H1 (cell line): ENCODE data around the gene BIN1. TPM values are rescaled to one million over a fixed set of nuclear protein-coding genes. Genes with fewer than 3 reads are reported as not detected.

Experiments used
- CTCF ChIA-PET: fragments of 300-600 bp; sonication (Branson Sonifier 250); formaldehyde crosslinking; loops from one replicate; lab custom pipeline; 2021; ENCODE audit not compliant: partially characterized antibody; lab: Charles Lee
- POLR2A ChIA-PET: fragments of 300-600 bp; sonication (Branson Sonifier 250); formaldehyde crosslinking; loops from one replicate; lab custom pipeline; 2021; ENCODE audit warnings: inconsistent platforms; ENCODE audit not compliant: partially characterized antibody; lab: Charles Lee
- DNase-seq, 2 experiments: peaks; one replicate each; pipeline versions ENCODE4 v3.0.0 to v3.0.0-alpha.2; 2010 to 2022; ENCODE audit warnings: low spot score in 2 of 2, low read depth in 1 of 2, mixed read lengths in 1 of 2
- FAIRE-seq: peaks from 2 replicates; lab custom pipeline; 2011; peaks lifted over from hg19 to GRCh38; lab: Jason Lieb, UNC
- H2AFZ ChIP-seq: 2 replicates; pipeline ENCODE4 v1.8.1; 2012; ENCODE audit warnings: low read length, inconsistent platforms
- H2AK5ac ChIP-seq: 2 replicates; pipeline ENCODE4 v1.6.1; 2013; ENCODE audit warnings: low read depth, low read length
- H2BK120ac ChIP-seq: replicated peaks from 2 replicates; pipeline ENCODE3; 2013; ENCODE audit warnings: low read depth, low read length, inconsistent platforms
- H2BK12ac ChIP-seq: 2 replicates; pipeline ENCODE4 v1.6.1; 2013; ENCODE audit warnings: low read depth, low read length
- H2BK15ac ChIP-seq: 2 replicates; pipeline ENCODE4 v1.6.1; 2013; ENCODE audit warnings: low read length
- H2BK20ac ChIP-seq: 2 replicates; pipeline ENCODE4 v1.6.1; 2013; ENCODE audit warnings: low read length
- H2BK5ac ChIP-seq: 2 replicates; pipeline ENCODE4 v1.6.1; 2013; ENCODE audit warnings: low read depth, low read length
- H3K14ac ChIP-seq: 2 replicates; pipeline ENCODE4 v1.6.1; 2013; ENCODE audit warnings: inconsistent platforms; ENCODE audit not compliant: insufficient read length
- H3K18ac ChIP-seq: 2 replicates; pipeline ENCODE4 v1.6.1; 2013; ENCODE audit warnings: low read length; ENCODE audit errors: extremely low read depth
- H3K23ac ChIP-seq: 2 replicates; pipeline ENCODE4 v1.6.1; 2013; ENCODE audit warnings: inconsistent platforms; ENCODE audit not compliant: insufficient read length
- H3K23me2 ChIP-seq: 2 replicates; pipeline ENCODE4 v1.6.1; 2013; ENCODE audit warnings: low read depth, low read length
- H3K27ac ChIP-seq: 2 replicates; pipeline ENCODE4 v1.6.1; 2011; ENCODE audit warnings: low read depth, low read length, inconsistent platforms
- H3K27me3 ChIP-seq, 4 experiments: replicated peaks in 1 of 4; 1 replicate in 1 of 4; 2 replicates in 3 of 4; pipeline versions ENCODE4 v1.6.1 to v1.8.1; 2011 to 2013; ENCODE audit warnings: low read length in 3 of 4, mild to moderate bottlenecking in 3 of 4, inconsistent platforms in 2 of 4, mixed read lengths in 2 of 4, moderate library complexity in 1 of 4; ENCODE audit not compliant: control insufficient read depth in 3 of 4, insufficient read depth in 3 of 4; ENCODE audit errors: extremely low read depth in 1 of 4
- H3K36me3 ChIP-seq, 4 experiments: 2 replicates each; pipeline versions ENCODE4 v1.6.1 to v1.8.1; 2011 to 2013; ENCODE audit warnings: mild to moderate bottlenecking in 4 of 4, low read length in 3 of 4, moderate library complexity in 2 of 4, control low read depth in 1 of 4, inconsistent platforms in 1 of 4; ENCODE audit not compliant: insufficient read depth in 4 of 4, control insufficient read depth in 2 of 4
- H3K4ac ChIP-seq: replicated peaks from 2 replicates; pipeline ENCODE3; 2013; ENCODE audit warnings: low read length, low read depth, mixed read lengths, inconsistent platforms; ENCODE audit not compliant: insufficient read length
- H3K4me1 ChIP-seq, 4 experiments: replicated peaks in 1 of 4; 1 replicate in 1 of 4; 2 replicates in 3 of 4; pipeline versions ENCODE4 v1.6.1 to v1.8.1; 2011 to 2013; ENCODE audit warnings: low read length in 3 of 4, inconsistent platforms in 2 of 4, mixed read lengths in 1 of 4; ENCODE audit not compliant: insufficient read depth in 4 of 4, control insufficient read depth in 3 of 4
- H3K4me2 ChIP-seq, 2 experiments: 2 replicates each; pipeline versions ENCODE4 v1.6.1 to v1.8.1; 2011 to 2013; ENCODE audit warnings: low read depth in 2 of 2, low read length in 2 of 2, control low read depth in 1 of 2, inconsistent platforms in 1 of 2, mild to moderate bottlenecking in 1 of 2; ENCODE audit not compliant: insufficient read depth in 1 of 2
- H3K4me3 ChIP-seq, 4 experiments: fragments of 200-600, 300-600 bp in 1 of 4; sonication (generic), shearing (Covaris generic), sonication (Bioruptor Twin) in 1 of 4; 2 replicates each; pipeline versions ENCODE4 v1.5.1 to v1.8.1; 2011 to 2016; ENCODE audit warnings: low read length in 4 of 4, low read depth in 3 of 4, control low read depth in 2 of 4, inconsistent platforms in 2 of 4, mild to moderate bottlenecking in 2 of 4, mixed read lengths in 1 of 4, moderate library complexity in 1 of 4; ENCODE audit not compliant: insufficient read depth in 2 of 4; ENCODE audit errors: extremely low read depth in 1 of 4
- H3K56ac ChIP-seq: replicated peaks from 2 replicates; pipeline ENCODE3; 2013; ENCODE audit warnings: low read depth, mild to moderate bottlenecking, mixed read lengths, low read length, inconsistent platforms; ENCODE audit not compliant: insufficient read length
- H3K79me1 ChIP-seq: 2 replicates; pipeline ENCODE4 v1.6.1; 2013; ENCODE audit warnings: low read depth, low read length, control low read depth
- H3K79me2 ChIP-seq, 2 experiments: 2 replicates each; pipeline versions ENCODE4 v1.6.1 to v1.8.1; 2012 to 2013; ENCODE audit warnings: low read length in 2 of 2, mild to moderate bottlenecking in 2 of 2, inconsistent platforms in 1 of 2; ENCODE audit not compliant: insufficient read depth in 2 of 2, control insufficient read depth in 1 of 2
- H3K9ac ChIP-seq, 4 experiments: replicated peaks in 1 of 4; 1 replicate in 1 of 4; 2 replicates in 3 of 4; pipeline versions ENCODE4 v1.6.1 to v1.8.1; 2011 to 2013; ENCODE audit warnings: low read depth in 3 of 4, low read length in 3 of 4, control low read depth in 2 of 4, mild to moderate bottlenecking in 2 of 4, moderate library complexity in 2 of 4, inconsistent platforms in 1 of 4; ENCODE audit errors: extremely low read depth in 1 of 4
- H3K9me3 ChIP-seq, 2 experiments: 2 replicates each; pipeline versions ENCODE4 v1.6.1 to v1.8.1; 2012 to 2013; ENCODE audit warnings: mild to moderate bottlenecking in 2 of 2, moderate library complexity in 2 of 2, control low read depth in 1 of 2, inconsistent platforms in 1 of 2, low read depth in 1 of 2, low read length in 1 of 2, mixed read lengths in 1 of 2; ENCODE audit not compliant: insufficient read depth in 2 of 2
- H4K20me1 ChIP-seq, 2 experiments: replicated peaks in 1 of 2; 2 replicates each; pipeline versions ENCODE3 to v1.8.1; 2011 to 2013; ENCODE audit warnings: inconsistent platforms in 2 of 2, low read length in 2 of 2, mild to moderate bottlenecking in 1 of 2; ENCODE audit not compliant: insufficient read depth in 2 of 2, control insufficient read depth in 1 of 2
- H4K5ac ChIP-seq: 2 replicates; pipeline ENCODE4 v1.6.1; 2013; ENCODE audit warnings: low read length, low read depth, mixed read lengths, inconsistent platforms; ENCODE audit not compliant: insufficient read length
- H4K8ac ChIP-seq: 2 replicates; pipeline ENCODE4 v1.8.0; 2013; ENCODE audit warnings: mild to moderate bottlenecking, moderate library complexity, low read length, inconsistent platforms; ENCODE audit not compliant: insufficient read depth; ENCODE audit errors: extremely low read depth
- H4K91ac ChIP-seq: replicated peaks from 2 replicates; pipeline ENCODE3; 2013; ENCODE audit warnings: low read length, mixed read lengths, inconsistent platforms; ENCODE audit not compliant: insufficient read length
- BCL11A ChIP-seq, 2 experiments: IDR thresholded peaks; one replicate each; pipeline ENCODE4 v1.6.1; 2011; ENCODE audit warnings: low read depth in 2 of 2, low read length in 2 of 2, mild to moderate bottlenecking in 2 of 2
- EP300 ChIP-seq, 2 experiments: IDR thresholded peaks; 1 replicate in 1 of 2; 2 replicates in 1 of 2; pipeline ENCODE4 v1.6.1; 2011 to 2012; ENCODE audit warnings: low read depth in 2 of 2, low read length in 2 of 2, mild to moderate bottlenecking in 2 of 2, borderline replicate concordance in 1 of 2, inconsistent platforms in 1 of 2, moderate library complexity in 1 of 2
- JUND ChIP-seq: IDR thresholded peaks from 2 replicates; pipeline ENCODE4 v1.6.1; 2011; ENCODE audit warnings: mild to moderate bottlenecking, improper control_type of control experiment, low read length
- SIN3A ChIP-seq, 2 experiments: IDR thresholded peaks in 1 of 2; conservative IDR thresholded peaks in 1 of 2; 2 replicates each; pipeline ENCODE4 v1.6.1; 2011 to 2012; ENCODE audit warnings: low read length in 2 of 2, improper control_type of control experiment in 1 of 2, low read depth in 1 of 2, mild to moderate bottlenecking in 1 of 2
- SP2 ChIP-seq: IDR thresholded peaks from 2 replicates; pipeline ENCODE4 v1.6.1; 2012; ENCODE audit warnings: mild to moderate bottlenecking, low read length, inconsistent platforms
- SUZ12 ChIP-seq: fragments of 200-600 bp; sonication (generic); IDR thresholded peaks from 2 replicates; pipeline ENCODE4 v1.6.1; 2012; ENCODE audit warnings: mild to moderate bottlenecking, inconsistent platforms, low read length, moderate library complexity, mixed read lengths
- WGBS, 2 experiments: shearing (Covaris generic) in 1 of 2; methylation state at CpG; one replicate each; pipeline versions ENCODE4 v1.1.6 to v1.1.7; 2013 to 2015; ENCODE audit warnings: low lambda C conversion rate in 2 of 2, mixed read lengths in 2 of 2, inconsistent platforms in 1 of 2, low coverage in 1 of 2, missing lambda C conversion rate in 1 of 2; ENCODE audit not compliant: insufficient replicate concordance in 2 of 2, insufficient coverage in 1 of 2, insufficient read length in 1 of 2; ENCODE audit errors: extremely low coverage in 1 of 2, missing lambda C conversion rate in 1 of 2; 5-methylcytosine and 5-hydroxymethylcytosine counted together
- polyA plus RNA-seq, 7 experiments: library from polyadenylated mRNA; depleted of rRNA in 3 of 7; stranded (reverse) in 5 of 7; unstranded in 2 of 7; fragments of >200 nt in 5 of 7; fragments of 200-250 nt in 2 of 7; gene quantifications; 1 replicate in 5 of 7; 2 replicates in 1 of 7; 4 replicates in 1 of 7; pipeline versions ENCODE4 v1.2.1 to v1.2.3, GENCODE V29; 2011 to 2013; ENCODE audit warnings: missing spikeins in 2 of 7, mixed read lengths in 2 of 7
- total RNA-seq: library from RNA; stranded (reverse); fragmentation: NEBNext Ultra II Directional; extraction: Animal tissue kit (Norgen Biotek cat#: 25700); gene quantifications from 2 replicates; pipeline ENCODE4 v1.2.1, GENCODE V29; 2021

The BIN1 gene
- total and polyA plus RNA-seq, 2 of the 8 experiments (the other 6 are each of a cell fraction or from before 2014, with no cell fraction given), result 23.6 to 35.6 TPM

- H3K9me3 ChIP-seq, result peaks cover 0 to 3% of the 10 kb centered on the region in 2 experiments; a peak in 3 of 4 replicates
- H2AK5ac ChIP-seq, result peak overlapping the region; percentile 98
- H4K20me1 ChIP-seq, result peaks cover 0 to 9% of the 10 kb centered on the region in 2 experiments
- no peak for FAIRE-seq
- peak overlapping the region in 1 of 2 experiments; percentile 39; a peak in 1 of 4 replicates for H3K4me2 ChIP-seq
- no peaks in the 10 kb centered on the region for H3K27me3 ChIP-seq
- 0 out of 2 replicates have a peak overlapping the region, but pooled peaks have one; percentile 12 for H2BK15ac ChIP-seq
- no peaks in the 10 kb centered on the region; a peak in 1 of 8 replicates for H3K36me3 ChIP-seq
- peaks cover 0 to 6% (median 0%) of the 10 kb centered on the region in 4 experiments; a peak in 3 of 7 replicates for H3K4me1 ChIP-seq
- POLR2A ChIA-PET, result no interaction called here
- H3K27ac ChIP-seq, result no peak overlapping the region
- H3K9ac ChIP-seq, result no peak overlapping the region; a peak in 1 of 7 replicates
- H4K5ac ChIP-seq, result no peak overlapping the region
- H3K79me2 ChIP-seq, result no peaks in the 10 kb centered on the region
- no peak overlapping the region for H4K8ac ChIP-seq
- H3K23me2 ChIP-seq, result peaks cover 10% of the 10 kb centered on the region
- peak overlapping the region; percentile 84 for H3K56ac ChIP-seq
- no peak overlapping the region for H4K91ac ChIP-seq
- H2BK12ac ChIP-seq, result peak overlapping the region; percentile 63; the same call in 1 of the 2 replicates
- no peak overlapping the region for H3K23ac ChIP-seq
- H2BK5ac ChIP-seq, result peak overlapping the region; percentile 73; the same call in 1 of the 2 replicates
- H3K4ac ChIP-seq, result peak overlapping the region; percentile 14
- no peak overlapping the region for H3K4me3 ChIP-seq
- no peak overlapping the region for H2BK120ac ChIP-seq
- TF ChIP-seq BCL11A (IDR thresholded peaks at IDR 0.05; ENCODE audit: low read depth in 2 of 2, low read length in 2 of 2) (no peak), SIN3A (conservative IDR thresholded peaks at IDR 0.05 in 1 of 2, IDR thresholded peaks at IDR 0.05 in 1 of 2; ENCODE audit: low read depth in 1 of 2, low read length in 2 of 2) (no peak), SP2 (no peak), SUZ12 (no peak), EP300 (IDR thresholded peaks at IDR 0.05; ENCODE audit: borderline replicate concordance in 1 of 2, low read depth in 2 of 2, low read length in 2 of 2) (no peak), JUND (no peak)
- no peak for DNase-seq
- no peak overlapping the region for H3K18ac ChIP-seq
- no peak overlapping the region for H2BK20ac ChIP-seq
- H3K14ac ChIP-seq, result no peak overlapping the region
- CTCF ChIA-PET, result interaction anchor here (0.6 to 1.4 kb wide), 2 partner anchors 24 to 72 kb away, joined by 3 to 4 read pairs; no protein-coding TSS in a partner anchor
- WGBS, 2 experiments, result 96 to 100% methylated on average over 4 of the region's 4 CpGs
- H2AFZ ChIP-seq, result no peak overlapping the region
- no peaks in the 10 kb centered on the region; the same call in 1 of the 2 replicates for H3K79me1 ChIP-seq
Measured at GRCh38 chr2:127044165-127044718, 62.7 kb downstream of the BIN1 start.
